Measurements from ENCODE around the gene PLXND1. TPM values are rescaled to one million over a fixed set of nuclear protein-coding genes. Genes with fewer than 3 reads are reported as not detected.

PLXND1 gene
- total RNA-seq, 1 donor from 2014 or later: 56.9 TPM

GRCh38 chr3:129543156-129543790 is 63.2 kb downstream of the PLXND1 start, which contains the start of gene H1-8:
Gene H1-8 (plus strand): TSS chr3:129543175. CDS start chr3:129543219, 44 bp downstream.
- Mint-ChIP-seq H3K4me1 (ENCODE audit: unreplicated experiment) (peaks cover 11% of the 10 kb centered on the region), H3K4me3 (no peak within 1 kb of the TSS), H3K27me3 (no peaks in the 10 kb centered on the region), H3K36me3 (no peaks in the 10 kb centered on the region), H3K9me3 (no peaks in the 10 kb centered on the region), H3K27ac (no peak within 1 kb of the TSS)
- TF ChIP-seq, protein P1, sequence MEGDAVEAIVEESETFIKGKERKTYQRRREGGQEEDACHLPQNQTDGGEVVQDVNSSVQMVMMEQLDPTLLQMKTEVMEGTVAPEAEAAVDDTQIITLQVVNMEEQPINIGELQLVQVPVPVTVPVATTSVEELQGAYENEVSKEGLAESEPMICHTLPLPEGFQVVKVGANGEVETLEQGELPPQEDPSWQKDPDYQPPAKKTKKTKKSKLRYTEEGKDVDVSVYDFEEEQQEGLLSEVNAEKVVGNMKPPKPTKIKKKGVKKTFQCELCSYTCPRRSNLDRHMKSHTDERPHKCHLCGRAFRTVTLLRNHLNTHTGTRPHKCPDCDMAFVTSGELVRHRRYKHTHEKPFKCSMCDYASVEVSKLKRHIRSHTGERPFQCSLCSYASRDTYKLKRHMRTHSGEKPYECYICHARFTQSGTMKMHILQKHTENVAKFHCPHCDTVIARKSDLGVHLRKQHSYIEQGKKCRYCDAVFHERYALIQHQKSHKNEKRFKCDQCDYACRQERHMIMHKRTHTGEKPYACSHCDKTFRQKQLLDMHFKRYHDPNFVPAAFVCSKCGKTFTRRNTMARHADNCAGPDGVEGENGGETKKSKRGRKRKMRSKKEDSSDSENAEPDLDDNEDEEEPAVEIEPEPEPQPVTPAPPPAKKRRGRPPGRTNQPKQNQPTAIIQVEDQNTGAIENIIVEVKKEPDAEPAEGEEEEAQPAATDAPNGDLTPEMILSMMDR (conservative IDR thresholded peaks at IDR 0.05): no peak
- no peak for DNase-seq (ENCODE audit: extremely low spot score, unreplicated experiment)

DNA sequence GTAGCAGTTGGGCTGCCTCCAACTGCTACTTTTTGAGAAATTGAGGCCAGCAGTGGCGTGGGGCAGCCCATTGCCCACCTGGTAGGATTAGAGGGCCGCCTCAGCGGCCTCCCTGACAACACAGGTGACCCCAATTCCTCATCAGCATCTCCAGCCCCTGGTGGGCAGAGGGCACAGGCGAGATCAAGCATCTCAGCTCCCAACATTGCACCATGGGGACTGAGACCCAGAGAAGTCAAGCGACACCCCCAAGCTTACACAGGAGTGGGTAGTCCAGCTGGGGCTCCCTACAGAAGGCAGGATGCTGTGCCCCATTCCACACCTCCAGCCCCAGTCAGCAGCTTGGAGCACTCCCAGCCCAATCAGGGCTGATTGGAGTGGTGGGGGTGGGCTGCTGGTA is 63.7 kb downstream of the PLXND1 start:
- no peak for DNase-seq (ENCODE audit: extremely low spot score, unreplicated experiment)
- Mint-ChIP-seq H3K4me3 (no peak overlapping the region), H3K27ac (no peak overlapping the region), H3K36me3 (no peaks in the 10 kb centered on the region), H3K4me1 (ENCODE audit: unreplicated experiment) (peaks cover 7% of the 10 kb centered on the region), H3K9me3 (no peaks in the 10 kb centered on the region), H3K27me3 (no peaks in the 10 kb centered on the region)
- TF ChIP-seq, protein P1 (conservative IDR thresholded peaks at IDR 0.05): no peak

DNA sequence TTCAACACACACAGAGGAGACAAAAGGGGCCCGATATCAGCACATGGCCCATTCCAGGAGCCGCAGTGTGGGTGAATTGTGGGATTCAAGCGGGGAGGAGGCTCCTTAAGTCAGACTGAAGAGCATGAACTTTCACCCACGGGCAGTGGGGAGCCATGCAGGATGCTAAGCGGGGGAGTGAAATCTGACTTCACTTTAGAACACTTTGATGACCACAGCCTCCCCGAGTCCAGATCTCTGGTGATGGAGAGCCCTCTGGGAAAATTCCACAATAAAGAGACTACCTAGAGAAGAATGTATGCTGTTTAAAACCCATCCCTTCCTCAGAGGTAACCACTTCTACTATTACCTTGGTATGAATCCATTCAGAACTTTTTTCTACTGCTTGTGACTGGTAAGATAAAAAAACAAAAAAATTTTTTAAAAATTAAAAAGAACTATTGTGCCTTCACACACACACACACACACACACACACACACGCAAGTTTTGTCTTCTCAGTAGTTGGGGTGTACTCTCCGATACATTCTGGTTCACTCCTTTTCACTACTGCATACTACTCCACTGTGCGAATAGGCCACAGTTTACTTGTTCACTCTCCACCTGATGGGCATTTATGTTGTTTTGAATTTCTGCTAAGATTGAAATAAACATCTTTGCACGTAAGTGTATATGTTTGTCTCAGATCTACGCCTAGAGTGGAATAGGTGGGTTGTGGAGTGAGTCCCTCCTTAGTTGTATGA is 65.5 kb downstream of the PLXND1 start:
- TF ChIP-seq, protein P1 (conservative IDR thresholded peaks at IDR 0.05): no peak
- no peaks in the 10 kb centered on the region for H3K9me3 Mint-ChIP-seq
- no peaks in the 10 kb centered on the region for H3K27me3 Mint-ChIP-seq
- peaks cover 7% of the 10 kb centered on the region for H3K4me1 Mint-ChIP-seq (ENCODE audit: unreplicated experiment)
- no peak overlapping the region for H3K27ac Mint-ChIP-seq
- DNase-seq (ENCODE audit: extremely low spot score, unreplicated experiment): no peak
- H3K36me3 Mint-ChIP-seq: no peaks in the 10 kb centered on the region
- H3K4me3 Mint-ChIP-seq: no peak overlapping the region

DNA sequence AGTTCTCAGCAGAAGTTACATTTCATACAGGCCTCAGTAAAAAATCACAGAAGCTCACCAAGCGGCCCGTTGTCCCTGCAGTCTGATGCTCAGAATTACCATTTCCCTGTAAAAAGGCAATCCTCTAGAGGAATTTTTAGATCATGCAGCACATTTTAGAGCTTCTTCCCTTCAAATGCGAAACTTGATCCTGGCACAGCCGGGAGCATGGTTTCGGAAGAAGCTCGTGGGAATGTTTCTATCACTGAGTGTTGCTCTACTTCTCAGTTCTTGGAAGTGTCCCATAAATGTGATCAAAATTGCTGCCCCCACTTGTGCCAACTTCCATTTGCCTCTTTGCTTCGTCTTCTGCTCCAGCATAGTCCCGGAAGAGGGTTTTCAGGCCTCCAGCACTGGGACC is 67.3 kb downstream of the PLXND1 start:
- H3K4me1 Mint-ChIP-seq (ENCODE audit: unreplicated experiment): peaks cover 13% of the 10 kb centered on the region
- H3K36me3 Mint-ChIP-seq: no peaks in the 10 kb centered on the region
- DNase-seq (ENCODE audit: extremely low spot score, unreplicated experiment): no peak
- H3K27me3 Mint-ChIP-seq: no peaks in the 10 kb centered on the region
- H3K27ac Mint-ChIP-seq: no peak overlapping the region
- no peak overlapping the region for H3K4me3 Mint-ChIP-seq
- TF ChIP-seq, protein P1 (conservative IDR thresholded peaks at IDR 0.05): no peak
- H3K9me3 Mint-ChIP-seq: no peaks in the 10 kb centered on the region

DNA sequence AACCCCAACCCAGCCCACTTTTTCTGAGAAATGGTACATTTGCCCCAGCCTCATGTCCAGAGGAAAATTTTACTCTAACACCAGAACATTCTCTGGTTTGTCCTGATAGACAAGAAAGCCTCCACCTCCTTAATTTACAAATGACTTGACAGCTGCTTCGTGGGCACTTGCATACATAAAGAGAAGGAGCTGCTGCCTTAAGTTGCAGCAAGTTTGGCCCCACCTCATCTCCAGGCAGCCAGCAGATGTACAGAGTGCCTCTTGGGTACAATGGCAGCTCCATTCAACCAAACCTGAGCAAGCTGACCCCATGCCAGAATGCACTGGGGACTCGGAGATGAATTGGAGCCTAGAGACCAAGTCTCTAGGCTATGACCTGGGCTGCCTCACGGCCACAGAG is 69.7 kb downstream of the PLXND1 start:
- Mint-ChIP-seq H3K4me3 (no peak overlapping the region), H3K36me3 (no peaks in the 10 kb centered on the region), H3K27me3 (no peaks in the 10 kb centered on the region), H3K4me1 (ENCODE audit: unreplicated experiment) (peaks cover 18% of the 10 kb centered on the region), H3K27ac (no peak overlapping the region), H3K9me3 (no peaks in the 10 kb centered on the region)
- DNase-seq (ENCODE audit: extremely low spot score, unreplicated experiment): no peak
- TF ChIP-seq, protein P1 (conservative IDR thresholded peaks at IDR 0.05): no peak
